DND-41 (cell line): ENCODE data around the gene HMX1.

Experiments
- ATAC-seq: fragments of 200-7000 bp; cut with Tn5 transposase; 3 replicates; pipeline ENCODE4 v1.9.1; 2021; ENCODE audit warnings: low read depth; ENCODE audit not compliant: insufficient read depth
- DNase-seq: peaks from one replicate; pipeline ENCODE4 v3.0.0-alpha.2; 2020
- H2AFZ ChIP-seq: 2 replicates; pipeline ENCODE4 v1.6.0; 2012; ENCODE audit warnings: low read depth, low read length
- H3K27ac ChIP-seq: 2 replicates; pipeline ENCODE4 v1.5.1; 2012; ENCODE audit warnings: low read length, inconsistent platforms
- H3K27me3 ChIP-seq: fragments of 200-600 bp; sonication (generic); 2 replicates; pipeline ENCODE4 v1.6.0; 2012; ENCODE audit warnings: low read length, mild to moderate bottlenecking, inconsistent platforms; ENCODE audit not compliant: insufficient read depth, poor library complexity
- H3K36me3 ChIP-seq: 2 replicates; pipeline ENCODE4 v1.5.1; 2012; ENCODE audit warnings: low read length, inconsistent platforms; ENCODE audit not compliant: insufficient read depth
- H3K4me1 ChIP-seq: 2 replicates; pipeline ENCODE4 v1.5.1; 2012; ENCODE audit warnings: mild to moderate bottlenecking, low read length; ENCODE audit not compliant: insufficient read depth
- H3K4me2 ChIP-seq: 2 replicates; pipeline ENCODE4 v1.6.0; 2012; ENCODE audit warnings: mild to moderate bottlenecking, moderate library complexity, low read length, inconsistent platforms; ENCODE audit not compliant: insufficient read depth
- H3K4me3 ChIP-seq, 2 experiments: fragments of 200-600 bp in 1 of 2; shearing (Covaris generic) in 1 of 2; 2 replicates each; pipeline ENCODE4 v1.5.1; 2012 to 2016; ENCODE audit warnings: inconsistent platforms in 2 of 2, low read length in 2 of 2, mild to moderate bottlenecking in 2 of 2, low read depth in 1 of 2, moderate library complexity in 1 of 2
- H3K79me2 ChIP-seq: 2 replicates; pipeline ENCODE4 v1.6.0; 2012; ENCODE audit warnings: low read length, inconsistent platforms; ENCODE audit not compliant: insufficient read depth
- H3K9ac ChIP-seq: 2 replicates; pipeline ENCODE4 v1.6.0; 2012; ENCODE audit warnings: low read depth, mild to moderate bottlenecking, inconsistent platforms, low read length, moderate library complexity
- H3K9me3 ChIP-seq: 2 replicates; pipeline ENCODE4 v1.5.1; 2012; ENCODE audit warnings: low read length, moderate library complexity, mild to moderate bottlenecking, inconsistent platforms; ENCODE audit not compliant: insufficient read depth, severe bottlenecking
- H4K20me1 ChIP-seq: 2 replicates; pipeline ENCODE4 v1.6.0; 2012; ENCODE audit warnings: low read length; ENCODE audit not compliant: insufficient read depth
- CTCF ChIP-seq: IDR thresholded peaks from 2 replicates; pipeline ENCODE4 v1.5.1; 2012; ENCODE audit warnings: borderline replicate concordance, low read length, moderate library complexity, mild to moderate bottlenecking; ENCODE audit not compliant: poor library complexity, severe bottlenecking; ENCODE audit errors: extremely low read depth
- EZH2 ChIP-seq: IDR thresholded peaks from 3 replicates; pipeline ENCODE4 v1.6.1; 2012; ENCODE audit warnings: borderline replicate concordance, low read depth, mild to moderate bottlenecking, moderate library complexity, low read length, inconsistent platforms; ENCODE audit not compliant: severe bottlenecking

Gene HMX1

GRCh38 chr4:8897251-8898167 is 25.9 kb upstream of the HMX1 start:
- DNase-seq (no peak), ATAC-seq (no peak)
- Histone ChIP-seq H3K4me2 (no peak overlapping the region), H3K79me2 (no peaks in the 10 kb centered on the region), H3K27me3 (no peaks in the 10 kb centered on the region), H3K9ac (no peak overlapping the region), H4K20me1 (no peaks in the 10 kb centered on the region), H2AFZ (no peak overlapping the region), H3K36me3 (no peaks in the 10 kb centered on the region), H3K27ac (no peak overlapping the region), H3K4me1 (no peaks in the 10 kb centered on the region), H3K4me3 (no peak overlapping the region), H3K9me3 (peaks cover 4% of the 10 kb centered on the region)
- no peak for TF ChIP-seq EZH2
- TF ChIP-seq CTCF: no peak

- ATAC-seq: no peak
- H2AFZ ChIP-seq: no peak overlapping the region
- H3K79me2 ChIP-seq: no peaks in the 10 kb centered on the region
- H4K20me1 ChIP-seq: no peaks in the 10 kb centered on the region
- no peak overlapping the region for H3K4me2 ChIP-seq
- H3K9me3 ChIP-seq: peaks cover under 1% of the 10 kb centered on the region
- H3K4me1 ChIP-seq: no peaks in the 10 kb centered on the region
- H3K9ac ChIP-seq: no peak overlapping the region
- TF ChIP-seq EZH2 (no peak), CTCF (no peak)
- H3K27me3 ChIP-seq: no peaks in the 10 kb centered on the region
- no peak overlapping the region for H3K27ac ChIP-seq
- H3K4me3 ChIP-seq: no peak overlapping the region
- H3K36me3 ChIP-seq: no peaks in the 10 kb centered on the region
- DNase-seq: no peak
Measured at GRCh38 chr4:8896506-8896905, 24.9 kb upstream of the HMX1 start.

DNA sequence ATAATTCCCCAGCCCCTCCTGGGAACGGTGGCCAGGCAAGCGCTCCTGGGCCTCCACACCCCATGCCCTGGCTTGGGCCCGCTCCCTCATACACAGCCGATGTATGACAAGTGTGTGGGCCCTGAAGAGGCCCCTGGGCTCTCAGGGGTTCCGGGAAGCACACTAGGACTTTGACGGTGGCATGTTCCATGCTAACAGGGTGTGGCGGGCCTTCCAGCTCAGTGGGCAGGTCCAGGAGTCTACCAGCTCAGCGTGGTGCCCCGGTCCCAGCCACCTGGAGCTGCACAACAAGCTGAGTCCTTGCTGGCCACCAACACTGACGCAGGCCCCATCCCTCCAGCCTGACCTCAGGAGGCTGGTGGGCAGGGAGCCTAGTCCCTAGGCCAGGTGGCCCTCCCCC is 24.4 kb upstream of the HMX1 start:
- ATAC-seq: no peak
- no peaks in the 10 kb centered on the region for H4K20me1 ChIP-seq
- no peak for DNase-seq
- no peaks in the 10 kb centered on the region for H3K4me1 ChIP-seq
- no peaks in the 10 kb centered on the region for H3K9me3 ChIP-seq
- no peaks in the 10 kb centered on the region for H3K36me3 ChIP-seq
- no peak overlapping the region for H3K4me3 ChIP-seq
- H3K9ac ChIP-seq: no peak overlapping the region
- no peaks in the 10 kb centered on the region for H3K79me2 ChIP-seq
- H3K4me2 ChIP-seq: no peak overlapping the region
- no peaks in the 10 kb centered on the region for H3K27me3 ChIP-seq
- no peak for TF ChIP-seq EZH2
- no peak for TF ChIP-seq CTCF
- H2AFZ ChIP-seq: no peak overlapping the region
- H3K27ac ChIP-seq: no peak overlapping the region
